ENCODE measurements around the gene SLC4A3.

SLC4A3 gene

GRCh38 chr2:219613461-219614070, 13.9 kb upstream of the SLC4A3 start:
- Histone ChIP-seq H3K36me3 (replicated peaks; ENCODE audit: low read depth, low read length) (no peaks in the 10 kb centered on the region), H2AFZ (ENCODE audit: low read depth, low read length) (no peak overlapping the region), H3K9me3 (ENCODE audit: insufficient read depth, low read length) (no peaks in the 10 kb centered on the region), H3K4me1 (ENCODE audit: low read length) (peaks cover 10% of the 10 kb centered on the region), H3K27ac (ENCODE audit: low read length) (no peak overlapping the region), H3K79me2 (ENCODE audit: low read length) (no peaks in the 10 kb centered on the region), H3K4me3 (ENCODE audit: low read length) (no peak overlapping the region), H3K9ac (ENCODE audit: low read length) (no peak overlapping the region), H3K4me2 (ENCODE audit: low read length) (no peak overlapping the region), H4K20me1 (ENCODE audit: insufficient read depth, low read length) (no peaks in the 10 kb centered on the region), H3K27me3 (ENCODE audit: low read depth, low read length) (no peaks in the 10 kb centered on the region)
- no peak for TF ChIP-seq EZH2phosphoT487 (IDR thresholded peaks at IDR 0.05; ENCODE audit: low read depth)
- TF ChIP-seq CTCF (IDR thresholded peaks at IDR 0.05; ENCODE audit: low read depth, low read length): no peak

GRCh38 chr2:219614076-219614860, 13.2 kb upstream of the SLC4A3 start:
- H3K79me2 ChIP-seq (ENCODE audit: low read length): no peaks in the 10 kb centered on the region
- no peaks in the 10 kb centered on the region for H3K36me3 ChIP-seq (replicated peaks; ENCODE audit: low read depth, low read length)
- no peak overlapping the region for H2AFZ ChIP-seq (ENCODE audit: low read depth, low read length)
- H4K20me1 ChIP-seq (ENCODE audit: insufficient read depth, low read length): no peaks in the 10 kb centered on the region
- H3K4me2 ChIP-seq (ENCODE audit: low read length): no peak overlapping the region
- no peak overlapping the region for H3K4me3 ChIP-seq (ENCODE audit: low read length)
- no peak overlapping the region for H3K27ac ChIP-seq (ENCODE audit: low read length)
- H3K9me3 ChIP-seq (ENCODE audit: insufficient read depth, low read length): no peaks in the 10 kb centered on the region
- no peaks in the 10 kb centered on the region for H3K27me3 ChIP-seq (ENCODE audit: low read depth, low read length)
- no peak overlapping the region for H3K9ac ChIP-seq (ENCODE audit: low read length)
- TF ChIP-seq CTCF (IDR thresholded peaks at IDR 0.05; ENCODE audit: low read depth, low read length): no peak
- no peak for TF ChIP-seq EZH2phosphoT487 (IDR thresholded peaks at IDR 0.05; ENCODE audit: low read depth)
- peaks cover 10% of the 10 kb centered on the region for H3K4me1 ChIP-seq (ENCODE audit: low read length)

GRCh38 chr2:219615036-219615435, 12.4 kb upstream of the SLC4A3 start:
- Histone ChIP-seq H3K4me2 (ENCODE audit: low read length) (no peak overlapping the region), H4K20me1 (ENCODE audit: insufficient read depth, low read length) (no peaks in the 10 kb centered on the region), H3K9ac (ENCODE audit: low read length) (no peak overlapping the region), H3K27me3 (ENCODE audit: low read depth, low read length) (no peaks in the 10 kb centered on the region), H2AFZ (ENCODE audit: low read depth, low read length) (no peak overlapping the region), H3K4me3 (ENCODE audit: low read length) (no peak overlapping the region), H3K36me3 (replicated peaks; ENCODE audit: low read depth, low read length) (no peaks in the 10 kb centered on the region), H3K4me1 (ENCODE audit: low read length) (peaks cover 10% of the 10 kb centered on the region), H3K9me3 (ENCODE audit: insufficient read depth, low read length) (no peaks in the 10 kb centered on the region), H3K79me2 (ENCODE audit: low read length) (no peaks in the 10 kb centered on the region), H3K27ac (ENCODE audit: low read length) (no peak overlapping the region)
- TF ChIP-seq EZH2phosphoT487 (IDR thresholded peaks at IDR 0.05; ENCODE audit: low read depth) (no peak), CTCF (IDR thresholded peaks at IDR 0.05; ENCODE audit: low read depth, low read length) (no peak)

- Histone ChIP-seq H3K79me2 (ENCODE audit: low read length) (no peaks in the 10 kb centered on the region), H3K9ac (ENCODE audit: low read length) (no peak overlapping the region), H3K4me2 (ENCODE audit: low read length) (no peak overlapping the region), H3K4me1 (ENCODE audit: low read length) (peaks cover 10% of the 10 kb centered on the region), H3K36me3 (replicated peaks; ENCODE audit: low read depth, low read length) (no peaks in the 10 kb centered on the region), H2AFZ (ENCODE audit: low read depth, low read length) (no peak overlapping the region), H3K4me3 (ENCODE audit: low read length) (no peak overlapping the region), H3K27ac (ENCODE audit: low read length) (no peak overlapping the region), H3K9me3 (ENCODE audit: insufficient read depth, low read length) (no peaks in the 10 kb centered on the region), H4K20me1 (ENCODE audit: insufficient read depth, low read length) (no peaks in the 10 kb centered on the region), H3K27me3 (ENCODE audit: low read depth, low read length) (no peaks in the 10 kb centered on the region)
- no peak for TF ChIP-seq CTCF (IDR thresholded peaks at IDR 0.05; ENCODE audit: low read depth, low read length)
- no peak for TF ChIP-seq EZH2phosphoT487 (IDR thresholded peaks at IDR 0.05; ENCODE audit: low read depth)
These were observed 11.5 kb upstream of the SLC4A3 start for GRCh38 chr2:219615894-219616293.

Data from OCI-LY3 (cell line).